GM06990 (cell line): ENCODE data around the gene NRG2.

Experiments
- DNase-seq: peaks from one replicate; pipeline ENCODE4 v3.0.0-alpha.2; 2011; ENCODE audit not compliant: insufficient read length; ENCODE audit errors: extremely low read depth
- H3K27me3 ChIP-seq: replicated peaks from 2 replicates; pipeline ENCODE4 v1.6.0; 2011; ENCODE audit warnings: low read length; ENCODE audit not compliant: control insufficient read depth, insufficient read depth
- H3K36me3 ChIP-seq: 2 replicates; pipeline ENCODE4 v1.5.1; 2011; ENCODE audit warnings: low read length; ENCODE audit not compliant: control insufficient read depth, insufficient read depth
- H3K4me3 ChIP-seq: replicated peaks from 2 replicates; pipeline ENCODE4 v1.5.1; 2011; ENCODE audit warnings: low read depth, mild to moderate bottlenecking, control low read depth, low read length
- TF ChIP-seq, protein P1 (sequence below): IDR thresholded peaks from 2 replicates; pipeline ENCODE4 v1.5.1; 2011; ENCODE audit warnings: low read length, control low read depth, mild to moderate bottlenecking, inconsistent platforms; ENCODE audit not compliant: insufficient read depth, poor library complexity, severe bottlenecking

NRG2 gene

DNA sequence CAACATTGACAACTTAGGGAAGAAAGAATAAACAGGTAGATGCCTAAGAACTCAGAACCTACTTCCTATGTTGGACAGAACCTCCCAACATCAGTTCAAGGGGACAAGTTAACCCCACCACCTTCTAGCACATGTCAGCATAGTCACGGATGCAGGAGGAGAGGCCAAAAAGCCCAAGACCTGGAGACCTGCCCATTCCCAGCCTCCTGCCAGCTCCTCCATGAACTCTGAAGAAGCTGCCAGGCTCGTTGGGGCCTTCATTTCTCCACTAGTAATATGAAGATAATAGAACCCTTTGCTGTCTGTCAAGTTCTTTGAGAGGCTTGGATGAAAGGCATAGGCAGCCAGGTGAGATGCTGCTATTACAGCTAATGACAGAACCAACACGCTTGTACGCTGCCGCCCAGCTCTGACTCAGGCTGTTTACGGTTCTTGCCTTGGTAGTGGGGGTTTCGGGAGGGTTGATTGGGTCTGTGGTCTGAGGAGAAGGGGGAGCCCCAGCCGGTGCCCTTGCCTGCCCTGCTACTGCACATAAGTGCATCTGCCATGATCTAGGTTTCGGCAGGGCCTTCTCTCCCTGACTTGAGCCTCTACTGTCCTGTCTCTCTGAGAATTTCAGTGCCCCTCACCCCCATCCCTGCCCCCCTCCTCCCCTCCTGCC lies 82.2 kb downstream of the NRG2 start:
- H3K4me3 ChIP-seq, result no peak overlapping the region
- TF ChIP-seq, protein P1, sequence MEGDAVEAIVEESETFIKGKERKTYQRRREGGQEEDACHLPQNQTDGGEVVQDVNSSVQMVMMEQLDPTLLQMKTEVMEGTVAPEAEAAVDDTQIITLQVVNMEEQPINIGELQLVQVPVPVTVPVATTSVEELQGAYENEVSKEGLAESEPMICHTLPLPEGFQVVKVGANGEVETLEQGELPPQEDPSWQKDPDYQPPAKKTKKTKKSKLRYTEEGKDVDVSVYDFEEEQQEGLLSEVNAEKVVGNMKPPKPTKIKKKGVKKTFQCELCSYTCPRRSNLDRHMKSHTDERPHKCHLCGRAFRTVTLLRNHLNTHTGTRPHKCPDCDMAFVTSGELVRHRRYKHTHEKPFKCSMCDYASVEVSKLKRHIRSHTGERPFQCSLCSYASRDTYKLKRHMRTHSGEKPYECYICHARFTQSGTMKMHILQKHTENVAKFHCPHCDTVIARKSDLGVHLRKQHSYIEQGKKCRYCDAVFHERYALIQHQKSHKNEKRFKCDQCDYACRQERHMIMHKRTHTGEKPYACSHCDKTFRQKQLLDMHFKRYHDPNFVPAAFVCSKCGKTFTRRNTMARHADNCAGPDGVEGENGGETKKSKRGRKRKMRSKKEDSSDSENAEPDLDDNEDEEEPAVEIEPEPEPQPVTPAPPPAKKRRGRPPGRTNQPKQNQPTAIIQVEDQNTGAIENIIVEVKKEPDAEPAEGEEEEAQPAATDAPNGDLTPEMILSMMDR, result no peak
- H3K36me3 ChIP-seq, result no peaks in the 10 kb centered on the region
- DNase-seq, result peak; percentile 45
- H3K27me3 ChIP-seq, result no peaks in the 10 kb centered on the region

DNA sequence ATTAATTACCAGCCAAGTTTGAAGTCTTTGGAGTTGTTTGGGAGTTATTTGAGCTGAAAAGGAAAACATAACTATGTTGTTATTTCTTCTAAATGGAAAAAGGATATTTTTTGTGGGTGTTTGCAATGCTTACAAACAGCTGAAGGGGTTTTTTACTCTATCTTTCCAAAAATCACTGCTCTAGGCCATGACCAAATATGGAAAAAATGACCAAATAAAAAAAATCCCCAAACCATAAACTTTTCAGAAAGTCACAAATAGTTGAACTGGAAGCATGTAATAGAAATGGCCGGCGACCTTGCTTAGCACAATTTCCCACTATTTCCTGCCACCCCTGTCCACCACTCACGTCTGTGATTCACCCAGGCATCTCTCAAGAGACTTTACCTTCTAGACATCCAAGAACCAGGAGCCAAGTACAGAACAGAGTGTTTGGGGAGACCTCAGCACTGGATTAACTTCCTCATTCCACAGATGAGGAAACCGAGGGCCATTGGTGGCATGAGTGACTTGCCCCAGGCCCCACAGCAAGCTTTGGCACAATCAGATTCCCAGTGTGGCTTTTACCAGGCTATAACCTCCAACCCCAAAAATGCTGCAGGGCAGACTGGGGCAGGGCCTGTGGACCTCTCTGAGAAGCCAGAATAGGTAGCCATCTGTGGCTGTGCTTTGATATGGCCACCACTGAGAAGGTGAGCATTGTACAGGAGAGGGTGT lies 84.5 kb downstream of the NRG2 start:
- Histone ChIP-seq H3K4me3 (no peak overlapping the region), H3K27me3 (no peaks in the 10 kb centered on the region), H3K36me3 (no peaks in the 10 kb centered on the region)
- TF ChIP-seq, protein P1, result no peak
- no peak for DNase-seq

DNA sequence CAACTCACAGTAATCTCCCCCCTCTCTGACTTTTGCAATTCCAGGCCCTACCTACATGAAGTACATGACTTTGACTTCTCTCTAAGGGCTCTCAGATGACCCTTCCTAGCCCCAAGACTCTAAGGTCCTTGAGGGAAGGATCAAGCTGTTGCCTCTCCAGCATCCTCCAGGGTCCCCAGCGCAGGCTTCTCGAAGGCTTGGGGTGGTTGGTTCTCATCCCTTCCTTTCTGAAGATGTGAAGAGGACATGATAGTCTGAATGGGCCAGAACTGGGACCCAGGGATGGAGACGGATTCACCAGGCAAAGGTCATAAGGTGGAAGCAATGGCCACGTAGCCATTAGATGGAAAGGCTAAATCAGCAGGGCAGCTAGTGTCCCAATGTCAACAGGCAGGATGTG lies 86.8 kb downstream of the NRG2 start:
- Histone ChIP-seq H3K27me3 (no peaks in the 10 kb centered on the region), H3K4me3 (no peak overlapping the region), H3K36me3 (no peaks in the 10 kb centered on the region)
- DNase-seq, result no peak
- TF ChIP-seq, protein P1, result no peak

DNA sequence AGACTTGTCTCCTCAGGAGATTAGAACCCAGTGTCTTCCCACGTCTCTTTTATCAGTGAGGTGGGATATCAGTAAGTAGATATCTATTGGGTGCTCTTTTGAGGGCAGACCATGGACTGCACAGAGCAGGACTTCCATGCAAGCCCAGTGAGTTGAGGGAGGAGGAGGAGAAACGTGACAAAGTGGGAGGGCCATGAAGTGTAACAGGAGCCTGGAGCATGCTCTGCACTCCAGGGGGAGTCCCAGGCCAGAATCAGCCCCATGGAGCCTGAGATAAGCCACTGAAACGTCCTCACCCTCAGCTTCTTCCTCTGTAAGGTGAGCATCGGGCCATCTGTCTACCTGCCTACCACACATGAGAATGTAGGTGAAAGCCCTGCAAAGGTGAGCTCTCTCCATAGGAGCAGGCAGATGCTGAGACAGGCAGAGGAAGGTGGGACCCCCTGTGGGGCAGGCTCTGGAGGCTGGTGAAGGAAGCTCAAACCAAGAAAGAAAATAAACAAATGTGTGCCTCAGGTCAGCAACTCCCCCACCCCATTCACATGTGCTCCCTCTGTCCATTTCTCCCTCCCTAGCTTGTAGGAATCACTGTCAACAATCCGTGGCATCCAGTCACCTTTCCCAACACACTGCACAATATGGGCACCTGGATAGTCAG lies 87.4 kb downstream of the NRG2 start:
- Histone ChIP-seq H3K4me3 (no peak overlapping the region), H3K27me3 (no peaks in the 10 kb centered on the region), H3K36me3 (no peaks in the 10 kb centered on the region)
- no peak for DNase-seq
- TF ChIP-seq, protein P1, result no peak

DNA sequence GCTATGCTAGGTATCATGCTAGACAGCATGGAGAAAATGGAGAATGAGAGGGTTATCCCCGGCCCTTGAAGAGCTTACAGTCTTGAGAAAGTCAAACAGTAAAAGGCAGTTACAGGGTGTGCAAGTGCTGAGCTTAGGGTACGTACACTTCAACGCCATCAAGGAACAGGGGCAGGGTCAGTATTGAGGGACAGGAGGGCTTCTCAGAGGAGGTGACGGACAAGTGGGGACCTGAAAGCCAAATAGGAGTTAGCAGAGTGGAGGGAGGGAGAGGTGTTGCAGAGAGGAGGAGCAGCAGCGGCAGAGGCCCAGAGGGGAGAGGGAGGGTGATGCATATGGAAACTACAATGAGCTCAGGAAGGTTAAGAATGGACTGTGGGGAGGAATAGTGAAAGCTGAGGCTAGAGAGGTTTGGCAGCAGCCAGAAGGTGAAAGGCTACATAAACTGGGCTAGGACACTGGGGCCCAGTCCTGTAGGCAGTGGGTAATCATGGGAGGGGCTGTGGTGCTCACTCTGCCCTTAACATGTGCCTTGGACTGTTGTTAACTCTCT lies 88.0 kb downstream of the NRG2 start:
- Histone ChIP-seq H3K4me3 (no peak overlapping the region), H3K27me3 (no peaks in the 10 kb centered on the region), H3K36me3 (no peaks in the 10 kb centered on the region)
- no peak for DNase-seq
- TF ChIP-seq, protein P1, result no peak
